ENCODE measurements around the gene TPD52L1.
"Not testable (repeated sequence)": the region's sequence is repeated elsewhere in the genome, so short reads cannot be mapped to it uniquely, and the experiment has no call there.

Gene TPD52L1

GRCh38 chr6:125153391-125154117, at the start of gene TPD52L1:
TSS of gene TPD52L1 (plus strand) at chr6:125153773. CDS start at chr6:125153952, 179 bp downstream.
- DNase-seq, result peak; percentile 74

- no peak for DNase-seq
Measured at GRCh38 chr6:125104425-125104824, 49.1 kb upstream of the TPD52L1 start.

GRCh38 chr6:125107048-125107447, 46.5 kb upstream of the TPD52L1 start:
- DNase-seq, result no peak

- DNase-seq, result no peak
Measured at GRCh38 chr6:125107896-125108295, 45.7 kb upstream of the TPD52L1 start.

GRCh38 chr6:125110056-125110455, 43.5 kb upstream of the TPD52L1 start:
- DNase-seq, result no peak

- DNase-seq, result no peak
Measured at GRCh38 chr6:125111219-125111983, 42.2 kb upstream of the TPD52L1 start.

- DNase-seq, result no peak
Measured at GRCh38 chr6:125112934-125113333, 40.6 kb upstream of the TPD52L1 start.

- peak; percentile 24 for DNase-seq
Measured at GRCh38 chr6:125114248-125114858, 39.2 kb upstream of the TPD52L1 start.

- DNase-seq, result no peak
Measured at GRCh38 chr6:125116170-125116569, 37.4 kb upstream of the TPD52L1 start.

GRCh38 chr6:125116710-125117109, 36.9 kb upstream of the TPD52L1 start:
- DNase-seq, result no peak

- DNase-seq, result no peak
Measured at GRCh38 chr6:125117818-125118217, 35.8 kb upstream of the TPD52L1 start.

- DNase-seq, result no peak
Measured at GRCh38 chr6:125120054-125120590, 33.5 kb upstream of the TPD52L1 start.

- no peak for DNase-seq
Measured at GRCh38 chr6:125121894-125122293, 31.7 kb upstream of the TPD52L1 start.

GRCh38 chr6:125123051-125123450, 30.5 kb upstream of the TPD52L1 start:
- DNase-seq, result no peak

- DNase-seq, result no peak
Measured at GRCh38 chr6:125123468-125124048, 30.0 kb upstream of the TPD52L1 start.

GRCh38 chr6:125124049-125124669, 29.4 kb upstream of the TPD52L1 start:
- DNase-seq, result no peak

- not testable (repeated sequence) for DNase-seq
Measured at GRCh38 chr6:125125856-125126255, 27.7 kb upstream of the TPD52L1 start.

GRCh38 chr6:125129354-125129753, 24.2 kb upstream of the TPD52L1 start:
- no peak for DNase-seq

- DNase-seq, result no peak
Measured at GRCh38 chr6:125132058-125132457, 21.5 kb upstream of the TPD52L1 start.

- DNase-seq, result no peak
Measured at GRCh38 chr6:125136378-125136777, 17.2 kb upstream of the TPD52L1 start.

- no peak for DNase-seq
Measured at GRCh38 chr6:125138083-125138482, 15.5 kb upstream of the TPD52L1 start.

GRCh38 chr6:125140808-125141207, 12.8 kb upstream of the TPD52L1 start:
- DNase-seq, result no peak

GRCh38 chr6:125142618-125143017, 11.0 kb upstream of the TPD52L1 start:
- DNase-seq, result no peak

All from COR-L47 (cell line).